Fibroblast of skin of left biceps (primary cell): ENCODE measurements around the gene PRRT3.
"Not testable (repeated sequence)": the region's sequence is repeated elsewhere in the genome, so short reads cannot be mapped to it uniquely, and the experiment has no call there.

Experiments
- DNase-seq, 2 experiments: peaks; one replicate each; pipeline ENCODE4 v3.0.0-alpha.2; 2013; ENCODE audit warnings: low read depth in 2 of 2

The PRRT3 gene

DNA sequence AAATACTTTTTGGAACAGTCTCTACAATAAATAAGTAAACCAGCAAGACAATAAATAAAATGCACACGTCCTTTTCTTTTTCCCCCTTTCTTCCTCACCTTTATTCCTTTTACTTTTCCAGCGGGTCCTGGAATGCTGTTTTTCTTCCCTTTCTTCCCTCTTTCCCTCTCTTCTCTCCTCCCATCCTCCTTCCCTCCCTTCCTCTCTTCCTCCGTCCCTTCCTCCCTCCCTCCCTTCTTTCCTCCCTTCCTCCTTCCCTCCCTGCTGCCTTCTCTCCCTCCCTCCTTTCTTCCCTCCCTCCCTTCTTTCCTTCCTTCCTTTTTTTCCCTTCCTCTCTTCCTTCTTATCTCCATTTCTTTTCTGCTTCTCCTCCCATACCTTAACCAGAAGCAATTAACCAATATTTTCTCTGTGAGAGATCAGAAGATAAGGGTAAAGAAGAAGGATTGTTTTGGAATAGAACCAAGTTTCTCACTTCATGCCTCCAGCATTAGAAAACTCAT, 52.9 kb downstream of the PRRT3 start:
- no peak for DNase-seq

DNA sequence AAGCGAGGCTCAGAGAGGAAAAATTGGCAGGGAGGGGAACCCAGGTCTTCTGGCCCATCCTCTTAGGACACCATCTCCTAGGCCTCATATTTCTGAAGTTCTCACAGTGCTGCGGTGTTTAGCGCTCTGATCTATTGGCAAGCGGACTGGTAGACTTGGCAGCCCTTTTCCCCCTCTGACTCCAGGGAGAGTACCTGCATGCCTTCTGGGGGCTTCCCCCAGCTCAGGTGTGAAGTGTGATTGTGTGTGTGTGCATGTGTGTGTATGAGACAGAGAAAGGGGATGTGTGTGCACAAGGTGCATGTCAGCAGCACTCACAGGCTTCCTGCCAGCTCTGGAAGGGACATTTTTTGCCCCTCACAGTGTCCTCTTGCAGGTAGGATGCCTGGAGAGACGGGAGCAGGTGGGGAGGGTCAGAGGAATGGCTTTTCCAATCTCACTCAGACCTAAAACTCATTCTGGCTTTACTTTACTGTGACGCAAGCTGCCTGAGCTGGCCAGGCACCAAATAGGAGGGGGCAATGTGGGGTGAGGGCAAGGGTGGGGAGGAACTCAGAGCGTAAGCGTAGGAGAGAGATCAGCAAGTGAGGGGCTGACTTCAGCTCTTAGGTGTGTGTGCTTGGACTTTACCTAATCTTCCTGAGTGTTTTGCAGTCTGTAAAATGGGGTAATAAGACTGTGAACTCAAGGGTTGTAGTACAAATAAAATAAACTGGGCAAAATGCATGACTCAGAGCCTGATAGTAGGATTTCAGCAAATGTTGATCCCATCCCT, 53.6 kb downstream of the PRRT3 start:
- no peak for DNase-seq

GRCh38 chr3:9897408-9898372, 54.5 kb downstream of the PRRT3 start:
- DNase-seq = no peak

DNA sequence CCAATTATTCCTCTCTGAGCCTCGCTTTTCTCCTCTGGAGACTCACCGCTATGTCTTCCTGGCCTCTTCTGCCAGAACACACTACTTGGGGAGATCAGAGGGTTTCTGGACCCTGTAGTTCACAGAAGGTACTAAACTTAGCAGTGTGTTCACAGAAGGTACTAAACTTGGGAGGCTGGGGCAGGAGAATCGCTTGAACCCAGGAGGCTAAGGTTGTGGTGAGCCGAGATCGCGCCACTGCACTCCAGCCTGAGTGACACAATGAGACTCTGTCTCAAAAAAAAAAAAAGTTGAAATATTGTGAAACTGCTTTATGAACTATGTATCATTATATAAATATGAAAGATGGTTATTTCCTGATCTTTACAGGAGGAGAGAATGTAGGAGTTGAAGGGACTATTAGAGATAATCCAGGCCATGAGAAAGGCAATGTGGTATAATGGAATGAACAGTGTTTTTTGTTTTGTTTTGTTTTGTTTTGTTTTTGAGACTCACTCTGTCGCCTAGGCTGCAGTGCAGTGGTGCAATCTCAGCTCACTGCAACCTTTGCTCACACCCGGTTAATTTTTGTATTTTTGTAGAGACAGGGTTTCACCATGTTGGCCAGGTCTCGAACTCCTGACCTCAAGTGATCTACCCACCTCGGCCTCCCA, 55.3 kb downstream of the PRRT3 start:
- DNase-seq = not testable (repeated sequence)

GRCh38 chr3:9895715-9896114, 56.5 kb downstream of the PRRT3 start:
- DNase-seq = not testable (repeated sequence)
